ENCODE results near the gene MICAL3. TPM values are rescaled to one million over a fixed set of nuclear protein-coding genes. Genes with fewer than 3 reads are reported as not detected.

The MICAL3 gene
- total RNA-seq, 2 donors from 2014 or later = 33.6 to 34.0 TPM

DNA sequence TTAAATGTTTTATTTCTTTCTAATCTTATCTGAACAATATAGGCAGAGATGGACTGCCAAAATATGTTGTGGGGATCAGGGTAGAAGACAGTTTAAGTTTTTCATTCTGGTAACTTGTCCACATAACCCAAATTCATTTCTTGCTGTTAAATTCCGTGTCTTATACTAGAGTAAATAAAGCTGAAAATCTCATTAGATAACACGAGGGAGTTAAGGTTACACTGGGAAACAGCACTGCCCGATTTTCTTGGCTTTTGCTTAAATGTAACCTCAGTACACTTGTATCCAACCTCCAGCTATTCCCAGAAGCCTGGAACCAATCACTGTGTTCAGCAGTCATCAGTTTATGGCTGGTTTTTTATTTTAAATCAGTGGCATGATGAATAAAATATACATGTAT is 48.2 kb downstream of the MICAL3 start:
- ATAC-seq = no peak
- no peaks in the 10 kb centered on the region for H3K36me3 ChIP-seq (replicated peaks in 1 of 2; ENCODE audit: insufficient read depth in 1 of 2, low read depth in 2 of 2)
- no peak for TF ChIP-seq POLR2A (IDR thresholded peaks at IDR 0.05)
- TF ChIP-seq, protein P1, sequence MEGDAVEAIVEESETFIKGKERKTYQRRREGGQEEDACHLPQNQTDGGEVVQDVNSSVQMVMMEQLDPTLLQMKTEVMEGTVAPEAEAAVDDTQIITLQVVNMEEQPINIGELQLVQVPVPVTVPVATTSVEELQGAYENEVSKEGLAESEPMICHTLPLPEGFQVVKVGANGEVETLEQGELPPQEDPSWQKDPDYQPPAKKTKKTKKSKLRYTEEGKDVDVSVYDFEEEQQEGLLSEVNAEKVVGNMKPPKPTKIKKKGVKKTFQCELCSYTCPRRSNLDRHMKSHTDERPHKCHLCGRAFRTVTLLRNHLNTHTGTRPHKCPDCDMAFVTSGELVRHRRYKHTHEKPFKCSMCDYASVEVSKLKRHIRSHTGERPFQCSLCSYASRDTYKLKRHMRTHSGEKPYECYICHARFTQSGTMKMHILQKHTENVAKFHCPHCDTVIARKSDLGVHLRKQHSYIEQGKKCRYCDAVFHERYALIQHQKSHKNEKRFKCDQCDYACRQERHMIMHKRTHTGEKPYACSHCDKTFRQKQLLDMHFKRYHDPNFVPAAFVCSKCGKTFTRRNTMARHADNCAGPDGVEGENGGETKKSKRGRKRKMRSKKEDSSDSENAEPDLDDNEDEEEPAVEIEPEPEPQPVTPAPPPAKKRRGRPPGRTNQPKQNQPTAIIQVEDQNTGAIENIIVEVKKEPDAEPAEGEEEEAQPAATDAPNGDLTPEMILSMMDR (IDR thresholded peaks at IDR 0.05) = no peak
- no peak overlapping the region for H3K4me3 ChIP-seq
- intact Hi-C loops (cut with DNase I) = no loop called here
- no peak for DNase-seq
- no peak overlapping the region for H3K27ac ChIP-seq
- H3K27me3 ChIP-seq = no peaks in the 10 kb centered on the region
- H3K4me1 ChIP-seq = peaks cover 50% of the 10 kb centered on the region
- H3K9me3 ChIP-seq = no peaks in the 10 kb centered on the region
- 17 to 21% methylated on average over 3 of the region's 3 CpGs for WGBS, 2 donors

DNA sequence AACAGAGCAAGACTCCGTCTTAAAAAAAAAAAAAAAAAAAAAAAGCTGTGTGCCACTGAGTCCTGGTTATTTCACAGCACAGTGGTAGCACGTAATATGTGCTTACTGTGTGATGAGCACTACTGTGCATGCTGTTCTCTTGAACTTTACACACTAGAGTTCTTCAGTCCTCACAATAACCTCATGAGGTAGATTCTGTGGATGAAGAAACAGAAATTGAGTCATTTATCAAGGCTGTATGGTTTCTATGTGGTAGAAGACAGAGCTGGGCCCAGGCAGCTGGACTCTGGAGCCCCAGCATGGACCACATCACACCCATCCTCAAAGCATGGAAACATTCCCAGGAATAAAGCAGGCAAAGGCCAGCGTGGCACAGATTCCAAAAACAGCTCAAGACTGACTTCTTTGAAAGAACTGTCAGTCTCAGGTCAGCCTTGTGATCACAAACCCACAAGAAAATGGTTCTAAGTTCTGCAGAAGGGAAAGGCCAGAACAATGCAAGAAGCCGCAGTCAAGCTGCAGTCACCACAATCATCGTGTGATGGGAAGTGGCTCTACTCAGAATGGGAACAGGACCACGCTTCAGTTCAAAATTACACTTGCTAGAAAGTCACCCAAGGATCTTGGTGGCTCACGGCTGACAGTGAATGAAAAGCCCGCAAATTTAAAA is 49.5 kb downstream of the MICAL3 start:
- Histone ChIP-seq H3K36me3 (replicated peaks in 1 of 2; ENCODE audit: insufficient read depth in 1 of 2, low read depth in 2 of 2) (no peaks in the 10 kb centered on the region), H3K4me1 (peaks cover 42% of the 10 kb centered on the region), H3K27me3 (no peaks in the 10 kb centered on the region), H3K4me3 (no peak overlapping the region), H3K9me3 (no peaks in the 10 kb centered on the region), H3K27ac (no peak overlapping the region)
- no peak for TF ChIP-seq POLR2A (IDR thresholded peaks at IDR 0.05)
- TF ChIP-seq, protein P1 (IDR thresholded peaks at IDR 0.05) = no peak
- intact Hi-C loops (cut with DNase I) = no loop called here
- 81 to 94% methylated on average over 8 of the region's 8 CpGs for WGBS, 2 donors
- DNase-seq = no peak
- ATAC-seq = no peak

- Histone ChIP-seq H3K4me1 (peaks cover 40% of the 10 kb centered on the region), H3K4me3 (no peak overlapping the region), H3K27me3 (no peaks in the 10 kb centered on the region), H3K9me3 (no peaks in the 10 kb centered on the region), H3K27ac (peak overlapping the region in 3 of 4 donors; percentile 18 to 78 (median 75)), H3K36me3 (replicated peaks in 1 of 2; ENCODE audit: insufficient read depth in 1 of 2, low read depth in 2 of 2) (no peaks in the 10 kb centered on the region)
- TF ChIP-seq, protein P1 (IDR thresholded peaks at IDR 0.05) = no peak
- no peak for TF ChIP-seq POLR2A (IDR thresholded peaks at IDR 0.05)
- ATAC-seq (no peak), DNase-seq (no peak)
- WGBS, 2 donors = 65 to 69% methylated on average over 3 of the region's 3 CpGs
- intact Hi-C loops (cut with DNase I) = no loop called here
These were observed 50.3 kb downstream of the MICAL3 start for GRCh38 chr22:17974087-17974486.

DNA sequence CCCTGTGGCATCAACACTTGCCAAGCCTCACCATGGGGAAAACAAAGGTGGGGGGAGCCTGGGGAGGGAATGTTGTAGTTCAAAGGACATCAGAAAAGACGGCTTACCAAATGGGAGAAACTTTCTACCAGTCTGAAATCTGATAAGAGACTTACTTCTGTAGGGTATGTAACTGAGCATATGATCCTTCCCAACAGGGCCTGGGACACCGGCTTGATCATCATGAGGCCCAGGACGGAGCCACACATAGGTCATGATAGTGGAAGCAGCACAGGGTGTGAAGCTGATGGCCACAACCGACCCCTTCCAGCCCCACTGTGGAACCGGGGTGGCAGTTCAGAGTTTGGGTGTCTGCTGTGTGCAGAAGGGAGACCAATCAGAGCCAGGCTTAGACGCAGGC is 51.1 kb downstream of the MICAL3 start:
- Histone ChIP-seq H3K9me3 (no peaks in the 10 kb centered on the region), H3K4me1 (peaks cover 40% of the 10 kb centered on the region), H3K4me3 (no peak overlapping the region), H3K27me3 (no peaks in the 10 kb centered on the region), H3K27ac (peak overlapping the region; percentile 56 to 78 (median 66)), H3K36me3 (replicated peaks in 1 of 2; ENCODE audit: insufficient read depth in 1 of 2, low read depth in 2 of 2) (no peaks in the 10 kb centered on the region)
- TF ChIP-seq POLR2A (IDR thresholded peaks at IDR 0.05) = no peak
- TF ChIP-seq, protein P1 (IDR thresholded peaks at IDR 0.05) = no peak
- intact Hi-C loops (cut with DNase I) = no loop called here
- 90 to 91% methylated on average over 5 to 6 of the region's 6 CpGs for WGBS, 2 donors
- DNase-seq = no peak
- ATAC-seq = no peak
